IPS-20b (cell line): ENCODE data around the gene CHD2.
"Not testable (repeated sequence)": the region's sequence is repeated elsewhere in the genome, so short reads cannot be mapped to it uniquely, and the experiment has no call there.

ENCODE experiments used
- H3K27ac ChIP-seq: one replicate; pipeline ENCODE4 v1.5.1; 2013; ENCODE audit warnings: low read length
- H3K27me3 ChIP-seq: 2 replicates; pipeline ENCODE4 v1.6.1; 2013; ENCODE audit warnings: mild to moderate bottlenecking, low read length, inconsistent platforms; ENCODE audit not compliant: insufficient read depth
- H3K36me3 ChIP-seq: 2 replicates; pipeline ENCODE4 v1.6.1; 2013; ENCODE audit warnings: low read depth, mild to moderate bottlenecking, inconsistent platforms, low read length, moderate library complexity; ENCODE audit not compliant: insufficient read depth
- H3K4me1 ChIP-seq: 2 replicates; pipeline ENCODE4 v1.6.1; 2013; ENCODE audit warnings: mild to moderate bottlenecking, control low read depth, inconsistent platforms, low read length, moderate library complexity; ENCODE audit not compliant: insufficient read depth
- H3K4me3 ChIP-seq: 2 replicates; pipeline ENCODE4 v1.5.1; 2013; ENCODE audit warnings: mild to moderate bottlenecking, low read length, inconsistent platforms
- H3K9ac ChIP-seq: 2 replicates; pipeline ENCODE4 v1.6.1; 2013; ENCODE audit warnings: low read depth, mild to moderate bottlenecking, inconsistent platforms, low read length, moderate library complexity
- H3K9me3 ChIP-seq: 2 replicates; pipeline ENCODE4 v1.6.1; 2013; ENCODE audit warnings: mild to moderate bottlenecking, low read depth, low read length, inconsistent platforms; ENCODE audit not compliant: insufficient read depth

Gene CHD2

GRCh38 chr15:92908713-92909057 is 8.6 kb downstream of the CHD2 start:
- H3K36me3 ChIP-seq: peaks cover 26% of the 10 kb centered on the region; the same call in 1 of the 2 replicates
- no peaks in the 10 kb centered on the region for H3K27me3 ChIP-seq
- H3K4me3 ChIP-seq: no peak overlapping the region
- no peaks in the 10 kb centered on the region for H3K9me3 ChIP-seq
- no peak overlapping the region for H3K9ac ChIP-seq
- H3K4me1 ChIP-seq: peaks cover 24% of the 10 kb centered on the region
- no peak overlapping the region for H3K27ac ChIP-seq

GRCh38 chr15:92909136-92909781 is 9.1 kb downstream of the CHD2 start:
- Histone ChIP-seq H3K27me3 (no peaks in the 10 kb centered on the region), H3K27ac (no peak overlapping the region), H3K4me1 (peaks cover 29% of the 10 kb centered on the region), H3K36me3 (peaks cover 26% of the 10 kb centered on the region; the same call in 1 of the 2 replicates), H3K9ac (no peak overlapping the region), H3K9me3 (no peaks in the 10 kb centered on the region), H3K4me3 (no peak overlapping the region)

GRCh38 chr15:92910451-92910850 is 10.3 kb downstream of the CHD2 start:
- H3K9me3 ChIP-seq: no peaks in the 10 kb centered on the region
- H3K4me1 ChIP-seq: peaks cover 27% of the 10 kb centered on the region
- no peaks in the 10 kb centered on the region for H3K27me3 ChIP-seq
- no peak overlapping the region for H3K27ac ChIP-seq
- peaks cover 26% of the 10 kb centered on the region; the same call in 1 of the 2 replicates for H3K36me3 ChIP-seq
- H3K4me3 ChIP-seq: no peak overlapping the region
- no peak overlapping the region for H3K9ac ChIP-seq

GRCh38 chr15:92914103-92914499 is 14.0 kb downstream of the CHD2 start:
- no peak overlapping the region for H3K9ac ChIP-seq
- H3K27me3 ChIP-seq: no peaks in the 10 kb centered on the region
- H3K4me1 ChIP-seq: peaks cover 25% of the 10 kb centered on the region
- peak overlapping the region; percentile 20; the same call in 1 of the 2 replicates for H3K4me3 ChIP-seq
- H3K27ac ChIP-seq: no peak overlapping the region
- no peaks in the 10 kb centered on the region for H3K9me3 ChIP-seq
- H3K36me3 ChIP-seq: peaks cover 10% of the 10 kb centered on the region; the same call in 1 of the 2 replicates

GRCh38 chr15:92914768-92915221 is 14.7 kb downstream of the CHD2 start:
- Histone ChIP-seq H3K4me1 (peaks cover 25% of the 10 kb centered on the region), H3K4me3 (no peak overlapping the region), H3K27me3 (no peaks in the 10 kb centered on the region), H3K9me3 (no peaks in the 10 kb centered on the region), H3K36me3 (peaks cover 6% of the 10 kb centered on the region; the same call in 1 of the 2 replicates), H3K27ac (no peak overlapping the region), H3K9ac (no peak overlapping the region)

GRCh38 chr15:92915766-92916435 is 15.8 kb downstream of the CHD2 start:
- Histone ChIP-seq H3K4me3 (no peak overlapping the region), H3K9ac (no peak overlapping the region), H3K4me1 (peaks cover 35% of the 10 kb centered on the region), H3K27ac (no peak overlapping the region), H3K36me3 (peaks cover 12% of the 10 kb centered on the region; the same call in 1 of the 2 replicates), H3K27me3 (no peaks in the 10 kb centered on the region), H3K9me3 (no peaks in the 10 kb centered on the region)

- H3K36me3 ChIP-seq: peaks cover 24% of the 10 kb centered on the region; the same call in 1 of the 2 replicates
- no peak overlapping the region for H3K27ac ChIP-seq
- no peaks in the 10 kb centered on the region for H3K9me3 ChIP-seq
- no peaks in the 10 kb centered on the region for H3K27me3 ChIP-seq
- H3K9ac ChIP-seq: peak overlapping the region; percentile 13; the same call in 1 of the 2 replicates
- peaks cover 47% of the 10 kb centered on the region for H3K4me1 ChIP-seq
- H3K4me3 ChIP-seq: no peak overlapping the region
Measured at GRCh38 chr15:92917598-92918407, 17.7 kb downstream of the CHD2 start.

- Histone ChIP-seq H3K4me1 (peaks cover 42% of the 10 kb centered on the region), H3K36me3 (peaks cover 35% of the 10 kb centered on the region)
- H3K27me3 ChIP-seq, H3K4me3 ChIP-seq, H3K9ac ChIP-seq, H3K27ac ChIP-seq, H3K9me3 ChIP-seq: not testable (repeated sequence)
Measured at GRCh38 chr15:92918881-92919280, 18.8 kb downstream of the CHD2 start.

- H3K36me3 ChIP-seq: peaks cover 53% of the 10 kb centered on the region
- H3K4me1 ChIP-seq: peaks cover 31% of the 10 kb centered on the region
- no peaks in the 10 kb centered on the region for H3K9me3 ChIP-seq
- H3K4me3 ChIP-seq: no peak overlapping the region
- peak overlapping the region; percentile 15 for H3K9ac ChIP-seq
- no peak overlapping the region for H3K27ac ChIP-seq
- no peaks in the 10 kb centered on the region for H3K27me3 ChIP-seq
Measured at GRCh38 chr15:92920595-92921161, 20.6 kb downstream of the CHD2 start.

- Histone ChIP-seq H3K9me3 (no peaks in the 10 kb centered on the region), H3K36me3 (peaks cover 61% of the 10 kb centered on the region), H3K4me1 (peaks cover 25% of the 10 kb centered on the region), H3K27ac (no peak overlapping the region), H3K9ac (peak overlapping the region; percentile 15; the same call in 1 of the 2 replicates), H3K27me3 (no peaks in the 10 kb centered on the region), H3K4me3 (no peak overlapping the region)
Measured at GRCh38 chr15:92921215-92922131, 21.3 kb downstream of the CHD2 start.
